HFFc6 (cell line): ENCODE data around the gene GOLM1. TPM values are rescaled to one million over a fixed set of nuclear protein-coding genes. Genes with fewer than 3 reads are reported as not detected.

ENCODE experiments used
- DNase-seq: peaks from one replicate; pipeline ENCODE4 v3.0.0-alpha.2; 2018
- H3K27ac Mint-ChIP-seq: 2 replicates; pipeline ENCODE4 v1.8.0; 2020; ENCODE audit warnings: mild to moderate bottlenecking, mixed read lengths
- H3K27me3 Mint-ChIP-seq: 2 replicates; pipeline ENCODE4 v1.8.0; 2021; ENCODE audit warnings: mild to moderate bottlenecking, moderate library complexity, mixed read lengths; ENCODE audit not compliant: insufficient read depth
- H3K36me3 Mint-ChIP-seq: 2 replicates; pipeline ENCODE4 v1.8.0; 2021; ENCODE audit warnings: low read depth, mixed read lengths
- H3K4me1 Mint-ChIP-seq: 2 replicates; pipeline ENCODE4 v1.8.0; 2020; ENCODE audit warnings: low read depth, mixed read lengths
- H3K4me3 Mint-ChIP-seq: 2 replicates; pipeline ENCODE4 v1.8.0; 2020; ENCODE audit warnings: mild to moderate bottlenecking, moderate library complexity, mixed read lengths
- H3K9me3 Mint-ChIP-seq: 2 replicates; pipeline ENCODE4 v1.8.0; 2020; ENCODE audit warnings: mild to moderate bottlenecking, mixed read lengths
- total RNA-seq, 6 experiments: library from RNA; stranded (reverse); fragmentation: NEBNext Ultra II Directional; extraction: Animal tissue kit (Norgen Biotek cat#: 25700); gene quantifications; 2 replicates in 1 of 6; 3 replicates in 5 of 6; pipeline ENCODE4 v1.2.3, GENCODE V29; 2021
- TF ChIP-seq, protein P1 (sequence below): fragments of 200-600 bp; sonication (generic); IDR thresholded peaks from 2 replicates; pipeline ENCODE4 v1.5.0; 2021; ENCODE audit warnings: antibody characterized with exemption, mild to moderate bottlenecking

Gene GOLM1
- total RNA-seq, 6 experiments from 2014 or later = 24.0 to 36.6 (median 25.0) TPM

- no peaks in the 10 kb centered on the region for H3K36me3 Mint-ChIP-seq
- H3K4me3 Mint-ChIP-seq = no peak overlapping the region
- no peaks in the 10 kb centered on the region for H3K9me3 Mint-ChIP-seq
- H3K4me1 Mint-ChIP-seq = no peaks in the 10 kb centered on the region
- no peaks in the 10 kb centered on the region for H3K27me3 Mint-ChIP-seq
- TF ChIP-seq, protein P1, sequence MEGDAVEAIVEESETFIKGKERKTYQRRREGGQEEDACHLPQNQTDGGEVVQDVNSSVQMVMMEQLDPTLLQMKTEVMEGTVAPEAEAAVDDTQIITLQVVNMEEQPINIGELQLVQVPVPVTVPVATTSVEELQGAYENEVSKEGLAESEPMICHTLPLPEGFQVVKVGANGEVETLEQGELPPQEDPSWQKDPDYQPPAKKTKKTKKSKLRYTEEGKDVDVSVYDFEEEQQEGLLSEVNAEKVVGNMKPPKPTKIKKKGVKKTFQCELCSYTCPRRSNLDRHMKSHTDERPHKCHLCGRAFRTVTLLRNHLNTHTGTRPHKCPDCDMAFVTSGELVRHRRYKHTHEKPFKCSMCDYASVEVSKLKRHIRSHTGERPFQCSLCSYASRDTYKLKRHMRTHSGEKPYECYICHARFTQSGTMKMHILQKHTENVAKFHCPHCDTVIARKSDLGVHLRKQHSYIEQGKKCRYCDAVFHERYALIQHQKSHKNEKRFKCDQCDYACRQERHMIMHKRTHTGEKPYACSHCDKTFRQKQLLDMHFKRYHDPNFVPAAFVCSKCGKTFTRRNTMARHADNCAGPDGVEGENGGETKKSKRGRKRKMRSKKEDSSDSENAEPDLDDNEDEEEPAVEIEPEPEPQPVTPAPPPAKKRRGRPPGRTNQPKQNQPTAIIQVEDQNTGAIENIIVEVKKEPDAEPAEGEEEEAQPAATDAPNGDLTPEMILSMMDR = no peak
- H3K27ac Mint-ChIP-seq = no peak overlapping the region
- DNase-seq = no peak
Observed at GRCh38 chr9:86134361-86134760, 35.0 kb upstream of the GOLM1 start.

DNA sequence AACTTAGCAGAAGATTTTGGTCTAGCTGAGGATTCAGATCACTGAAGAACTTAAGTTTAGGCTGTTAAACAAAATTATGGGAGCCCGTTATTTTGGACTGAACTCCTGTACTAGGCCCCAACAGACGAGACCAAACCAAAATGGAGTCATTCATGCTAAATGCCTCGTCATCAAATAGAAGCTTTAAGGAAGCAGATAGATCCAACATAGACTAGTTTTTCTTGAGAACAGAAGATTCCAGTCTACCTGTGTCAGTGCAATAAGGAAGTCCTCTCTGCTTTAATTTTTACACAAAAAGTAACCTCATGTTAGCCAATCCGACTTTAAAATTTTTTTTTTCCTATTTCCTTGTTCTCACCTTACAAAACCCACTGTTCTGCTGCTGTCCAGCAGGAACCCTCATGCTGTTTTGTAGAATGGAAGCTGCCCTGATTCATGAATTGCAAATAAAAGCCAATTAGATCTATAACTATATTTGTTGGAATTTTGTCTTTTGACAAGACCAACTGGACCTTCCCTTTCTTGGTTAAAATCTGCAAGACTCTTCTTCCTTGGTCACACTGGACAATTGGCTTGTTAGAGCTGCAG, 29.0 kb upstream of the GOLM1 start:
- H3K4me1 Mint-ChIP-seq = peaks cover 14% of the 10 kb centered on the region
- no peak overlapping the region for H3K4me3 Mint-ChIP-seq
- no peak overlapping the region for H3K27ac Mint-ChIP-seq
- TF ChIP-seq, protein P1 = no peak
- no peaks in the 10 kb centered on the region for H3K9me3 Mint-ChIP-seq
- peaks cover 2% of the 10 kb centered on the region; the same call in 1 of the 2 replicates for H3K27me3 Mint-ChIP-seq
- DNase-seq = no peak
- H3K36me3 Mint-ChIP-seq = no peaks in the 10 kb centered on the region

GRCh38 chr9:86126998-86127972, 27.9 kb upstream of the GOLM1 start:
- peaks cover 2% of the 10 kb centered on the region; the same call in 1 of the 2 replicates for H3K27me3 Mint-ChIP-seq
- TF ChIP-seq, protein P1 = no peak
- no peaks in the 10 kb centered on the region for H3K36me3 Mint-ChIP-seq
- peaks cover 14% of the 10 kb centered on the region for H3K4me1 Mint-ChIP-seq
- peak overlapping the region; percentile 66 for H3K27ac Mint-ChIP-seq
- peak; percentile 68 for DNase-seq
- no peak overlapping the region for H3K4me3 Mint-ChIP-seq
- no peaks in the 10 kb centered on the region for H3K9me3 Mint-ChIP-seq

DNA sequence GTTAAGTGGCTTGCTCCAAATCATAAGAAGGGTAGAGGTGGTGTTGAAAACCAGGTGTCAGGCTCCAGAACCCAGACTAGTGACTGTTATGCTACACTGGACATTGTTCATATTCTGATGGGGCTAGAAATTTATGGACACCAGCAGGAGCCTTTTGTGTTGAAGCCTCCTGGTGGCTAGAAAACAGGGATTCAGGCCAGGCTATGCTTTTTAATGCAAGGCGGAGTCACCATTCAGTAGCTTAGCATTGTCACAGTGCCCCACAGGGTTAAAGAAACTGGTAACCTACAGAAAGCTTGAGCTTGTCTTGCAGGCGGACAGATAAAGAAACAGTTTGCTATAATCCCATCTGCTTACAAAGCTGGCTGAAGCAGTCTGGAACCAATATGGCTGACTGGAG, 23.0 kb upstream of the GOLM1 start:
- no peaks in the 10 kb centered on the region for H3K9me3 Mint-ChIP-seq
- H3K4me3 Mint-ChIP-seq = no peak overlapping the region
- H3K36me3 Mint-ChIP-seq = no peaks in the 10 kb centered on the region
- no peak overlapping the region for H3K27ac Mint-ChIP-seq
- peaks cover 9% of the 10 kb centered on the region for H3K4me1 Mint-ChIP-seq
- H3K27me3 Mint-ChIP-seq = peaks cover 2% of the 10 kb centered on the region; the same call in 1 of the 2 replicates
- no peak for DNase-seq
- TF ChIP-seq, protein P1 = no peak; the same call in 1 of the 2 replicates

DNA sequence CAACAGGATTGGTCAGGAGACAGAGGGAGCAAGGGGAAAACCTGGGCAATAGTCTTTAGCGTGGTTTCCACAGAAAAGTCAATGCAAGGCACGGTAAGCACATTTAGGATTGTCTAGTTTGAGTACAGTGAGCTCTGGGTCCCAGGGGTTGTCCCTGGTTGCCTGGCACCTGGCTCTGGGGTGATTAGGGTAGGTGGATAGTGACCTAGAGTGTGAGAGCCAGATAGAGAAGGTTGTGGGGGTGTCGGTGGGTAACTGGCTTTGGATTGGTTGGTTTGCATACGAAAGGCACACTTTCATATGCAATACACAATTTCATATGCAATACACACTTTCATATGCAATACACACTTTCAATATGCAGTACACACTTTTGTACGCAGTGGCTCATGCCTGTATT, 20.1 kb upstream of the GOLM1 start:
- DNase-seq = no peak
- H3K4me1 Mint-ChIP-seq = no peaks in the 10 kb centered on the region
- H3K4me3 Mint-ChIP-seq = no peak overlapping the region
- H3K27me3 Mint-ChIP-seq = peaks cover 4% of the 10 kb centered on the region; the same call in 1 of the 2 replicates
- TF ChIP-seq, protein P1 = no peak
- H3K36me3 Mint-ChIP-seq = no peaks in the 10 kb centered on the region
- no peak overlapping the region for H3K27ac Mint-ChIP-seq
- no peaks in the 10 kb centered on the region for H3K9me3 Mint-ChIP-seq
